Hematopoietic multipotent progenitor cell treated with erythropoietin and hydrocortisone succinate and interleukin-3 and kit ligand, for 8 days (in vitro differentiated cells): ENCODE measurements around the gene ANKRD33B.
A peak's percentile ranks its signal among the peaks of the same experiment; 100 is the strongest.
"Not testable (repeated sequence)": the region's sequence is repeated elsewhere in the genome, so short reads cannot be mapped to it uniquely, and the experiment has no call there.

Source experiments
- DNase-seq: peaks from one replicate; pipeline ENCODE4 v3.0.0-alpha.2; 2015

ANKRD33B gene

DNA sequence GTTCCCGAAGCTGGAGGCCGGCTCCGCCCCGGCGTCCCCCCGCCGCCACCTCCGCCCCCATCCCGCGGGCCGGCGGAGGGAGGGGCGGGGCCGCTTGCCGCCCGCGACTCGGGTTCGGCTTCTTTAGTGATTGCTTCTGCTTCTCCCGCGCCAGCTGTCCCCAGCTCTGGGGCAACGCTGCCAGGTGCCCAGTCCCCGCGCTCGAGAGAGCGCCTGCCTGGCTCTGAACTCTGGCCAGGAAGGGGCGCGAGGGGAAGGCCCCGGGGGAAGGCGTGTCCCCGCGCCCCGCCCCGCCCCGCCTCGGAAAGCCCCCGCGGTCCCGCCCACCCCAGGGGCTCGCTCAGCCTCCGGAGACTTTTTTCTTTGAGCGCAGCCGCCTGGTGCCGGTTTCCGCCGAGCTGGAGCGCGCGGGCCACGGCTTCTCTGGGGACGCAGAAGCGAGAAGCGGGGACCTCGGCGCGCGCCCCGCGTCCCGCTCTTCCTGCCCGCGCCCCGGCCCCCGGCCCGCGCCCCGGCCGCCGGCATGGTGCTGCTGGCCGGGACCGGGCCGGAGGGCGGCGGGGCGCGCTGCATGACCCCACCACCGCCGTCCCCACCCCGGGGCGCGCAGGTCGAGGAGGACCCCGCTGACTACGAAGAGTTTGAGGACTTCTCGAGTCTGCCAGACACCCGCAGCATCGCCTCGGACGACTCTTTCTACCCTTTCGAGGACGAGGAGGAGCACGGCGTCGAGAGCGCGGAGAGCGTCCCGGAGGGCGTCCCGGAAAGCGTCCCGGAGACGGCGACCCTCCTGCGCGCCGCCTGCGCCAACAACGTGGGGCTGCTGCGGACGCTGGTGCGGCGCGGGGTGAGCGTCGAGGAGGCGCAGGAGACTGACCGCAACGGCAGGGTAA is at the start of gene ANKRD33B:
Gene ANKRD33B, plus strand, starts transcription at position 126 of the 893 bp plus-strand sequence. Its CDS starts 398 bp downstream, at position 524.
- peak; percentile 43 for DNase-seq

GRCh38 chr5:10514572-10514971 is 49.3 kb upstream of the ANKRD33B start:
- DNase-seq, result not testable (repeated sequence)

- no peak for DNase-seq
Observed at GRCh38 chr5:10515492-10515891, 48.4 kb upstream of the ANKRD33B start.

DNA sequence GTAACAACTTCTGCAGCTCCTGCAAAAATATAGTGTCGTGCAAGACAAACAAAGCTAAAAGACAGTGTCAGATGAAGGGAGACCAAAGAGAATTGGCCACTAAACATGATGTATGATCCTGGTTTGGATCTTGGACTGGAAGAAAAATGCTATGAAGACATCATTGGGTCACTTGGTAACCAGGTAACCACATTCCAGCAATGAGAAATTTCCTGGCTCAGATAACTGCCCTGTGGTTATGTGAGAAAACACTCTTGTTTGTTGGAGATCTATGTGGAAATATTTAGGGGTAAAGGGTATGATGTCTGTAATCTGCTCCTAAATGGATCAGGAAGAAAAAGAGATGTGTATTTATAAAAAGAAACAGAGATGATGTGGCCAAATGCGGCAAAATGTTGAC is 45.5 kb upstream of the ANKRD33B start:
- no peak for DNase-seq

DNA sequence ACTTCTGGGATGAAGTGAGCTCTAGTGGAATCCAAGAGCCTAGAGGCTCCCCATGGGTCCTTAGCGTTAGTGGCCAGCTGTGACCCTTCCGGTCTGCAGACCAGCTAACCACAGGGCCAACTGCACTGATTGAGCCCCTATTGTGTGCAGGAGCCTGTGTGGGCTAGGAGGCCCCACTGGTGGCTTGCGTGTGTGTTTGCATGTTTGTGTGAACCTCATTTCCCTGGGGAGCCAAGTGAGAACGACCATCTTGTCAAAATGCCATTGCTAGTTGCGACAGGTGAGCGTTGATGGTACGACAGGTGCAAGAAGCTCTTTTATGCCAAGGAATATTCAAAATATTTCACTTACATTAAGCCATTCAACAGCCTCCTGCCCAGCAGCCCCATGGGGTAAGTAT is 44.1 kb upstream of the ANKRD33B start:
- DNase-seq, result no peak

- no peak for DNase-seq
Observed at GRCh38 chr5:10520706-10521105, 43.2 kb upstream of the ANKRD33B start.

- peak; percentile 48 for DNase-seq
Observed at GRCh38 chr5:10521466-10522223, 42.2 kb upstream of the ANKRD33B start.

- no peak for DNase-seq
Observed at GRCh38 chr5:10522224-10522611, 41.7 kb upstream of the ANKRD33B start.

- no peak for DNase-seq
Observed at GRCh38 chr5:10524376-10525123, 39.3 kb upstream of the ANKRD33B start.

GRCh38 chr5:10525124-10525495 is 38.8 kb upstream of the ANKRD33B start:
- no peak for DNase-seq

- DNase-seq, result no peak
Observed at GRCh38 chr5:10527281-10527950, 36.5 kb upstream of the ANKRD33B start.

GRCh38 chr5:10528056-10528816 is 35.6 kb upstream of the ANKRD33B start:
- DNase-seq, result peak; percentile 32

- no peak for DNase-seq
Observed at GRCh38 chr5:10528827-10529226, 35.0 kb upstream of the ANKRD33B start.

GRCh38 chr5:10530601-10531320 is 33.1 kb upstream of the ANKRD33B start:
- no peak for DNase-seq

- DNase-seq, result no peak
Observed at GRCh38 chr5:10532421-10532820, 31.4 kb upstream of the ANKRD33B start.

- DNase-seq, result no peak
Observed at GRCh38 chr5:10533226-10533625, 30.6 kb upstream of the ANKRD33B start.

DNA sequence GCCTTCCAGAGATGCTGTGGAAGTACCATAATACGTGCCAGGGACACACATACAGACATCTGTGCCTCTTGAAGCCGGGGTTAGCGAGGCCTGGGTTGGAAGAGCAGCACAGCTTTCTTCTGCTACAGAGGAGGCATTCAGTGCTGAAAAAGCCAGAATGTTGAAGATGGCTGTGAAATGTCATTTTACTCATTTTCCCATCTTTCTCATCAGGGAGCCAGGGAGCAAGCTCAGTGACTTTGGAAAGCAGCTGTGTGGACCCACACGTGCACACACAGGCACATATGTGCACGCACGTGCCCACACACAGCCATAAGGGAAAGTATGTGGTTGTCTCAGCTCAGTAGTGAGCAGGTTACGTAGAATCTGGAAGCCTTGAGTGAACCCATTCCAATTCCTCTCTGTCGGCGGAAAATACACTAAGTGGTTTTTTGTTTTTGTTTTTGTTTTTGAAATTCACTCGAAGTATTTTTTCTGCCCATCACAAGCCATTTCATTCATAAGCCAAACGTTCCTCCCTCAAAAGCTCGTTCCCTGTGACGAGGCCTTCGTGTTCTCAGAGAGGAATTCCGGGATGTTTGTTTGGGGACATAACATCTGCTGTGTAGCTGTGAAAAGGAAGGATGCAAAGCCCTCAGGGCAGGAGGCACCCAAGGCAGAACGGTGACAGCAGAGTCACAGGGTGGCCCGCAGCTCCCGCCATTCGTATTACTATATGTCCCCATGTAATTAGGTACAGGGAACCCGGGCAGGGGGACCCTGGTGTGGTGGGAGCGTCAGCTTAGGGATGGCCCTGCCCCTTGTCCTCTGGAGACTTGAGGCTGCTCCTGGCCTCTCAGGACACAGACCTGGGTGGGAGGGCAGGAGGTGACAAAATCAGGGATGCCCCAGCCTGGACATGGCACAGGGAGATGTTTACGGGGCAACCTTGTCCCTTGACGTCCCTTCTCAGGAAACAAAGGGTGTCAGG is 29.0 kb upstream of the ANKRD33B start:
- DNase-seq, result no peak

- DNase-seq, result no peak
Observed at GRCh38 chr5:10536511-10536910, 27.4 kb upstream of the ANKRD33B start.

DNA sequence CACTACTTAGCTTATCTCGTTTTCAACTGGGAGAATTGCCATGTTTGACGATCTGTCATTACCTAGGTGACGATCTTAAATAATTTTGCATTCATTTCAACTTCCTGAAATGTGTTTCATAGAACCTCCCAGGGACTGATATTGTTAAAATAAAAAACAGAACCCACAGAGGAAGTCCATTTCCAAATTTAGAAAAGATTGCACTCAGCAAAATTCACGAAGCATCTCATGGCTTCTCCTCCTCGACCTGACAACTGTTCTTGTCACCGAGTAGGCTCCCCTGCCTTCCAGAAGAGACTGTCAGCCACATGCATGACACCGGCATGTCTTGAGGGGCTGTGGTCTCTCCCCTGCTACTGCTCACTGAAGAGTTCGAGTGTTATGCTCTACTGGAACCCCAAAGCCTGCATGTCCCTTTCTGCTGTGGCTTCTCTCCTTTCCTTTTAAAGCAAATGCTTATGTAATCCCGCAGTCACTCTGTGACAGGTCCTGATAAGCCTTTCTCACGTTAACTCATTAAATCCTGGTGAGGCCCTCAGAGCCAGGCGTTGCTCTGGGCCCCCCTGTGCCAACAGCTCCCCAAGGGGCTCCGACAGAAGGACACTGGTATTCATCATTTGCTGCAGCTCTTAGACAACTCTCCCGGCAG is 26.8 kb upstream of the ANKRD33B start:
- DNase-seq, result peak; percentile 62
